Superior temporal gyrus (tissue), 1 donor: ENCODE measurements around the gene RPLP2.

Experiments used
- DNase-seq: peaks from one replicate; pipeline ENCODE4 v3.0.0-alpha.2; 2016; ENCODE audit errors: extremely low spot score

Gene RPLP2

GRCh38 chr11:836274-836673, 26.5 kb downstream of the RPLP2 start:
- DNase-seq: no peak

DNA sequence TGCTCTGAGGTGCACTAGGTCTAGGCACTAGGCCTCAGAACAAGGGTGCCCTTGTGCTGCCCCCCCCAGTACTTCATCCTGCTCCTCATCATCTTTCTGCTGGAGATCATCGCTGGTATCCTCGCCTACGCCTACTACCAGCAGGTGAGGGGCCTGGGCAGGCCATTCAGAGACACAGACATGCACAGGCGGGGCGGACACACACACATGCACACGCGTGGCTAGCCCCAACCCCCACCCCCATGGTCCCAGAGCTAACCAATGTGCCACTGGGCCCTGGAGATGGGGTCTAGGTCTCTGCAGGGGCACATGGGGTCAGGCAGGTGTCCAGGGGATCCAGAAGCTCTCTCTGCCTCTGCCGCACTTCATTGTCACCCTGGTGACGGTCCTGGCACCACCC, 26.9 kb downstream of the RPLP2 start:
- no peak for DNase-seq

GRCh38 chr11:837189-837989, 27.6 kb downstream of the RPLP2 start:
- no peak for DNase-seq

DNA sequence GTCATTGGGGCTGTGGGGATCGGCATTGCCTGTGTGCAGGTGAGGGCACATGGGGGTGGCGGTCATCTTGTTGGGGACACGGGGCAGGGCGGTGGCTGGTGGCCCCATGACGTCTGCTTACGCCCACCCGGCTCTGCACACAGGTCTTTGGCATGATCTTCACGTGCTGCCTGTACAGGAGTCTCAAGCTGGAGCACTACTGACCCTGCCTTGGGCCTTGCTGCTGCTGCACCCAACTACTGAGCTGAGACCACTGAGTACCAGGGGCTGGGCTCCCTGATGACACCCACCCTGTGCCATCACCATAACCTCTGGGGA, 28.2 kb downstream of the RPLP2 start:
- no peak for DNase-seq

DNA sequence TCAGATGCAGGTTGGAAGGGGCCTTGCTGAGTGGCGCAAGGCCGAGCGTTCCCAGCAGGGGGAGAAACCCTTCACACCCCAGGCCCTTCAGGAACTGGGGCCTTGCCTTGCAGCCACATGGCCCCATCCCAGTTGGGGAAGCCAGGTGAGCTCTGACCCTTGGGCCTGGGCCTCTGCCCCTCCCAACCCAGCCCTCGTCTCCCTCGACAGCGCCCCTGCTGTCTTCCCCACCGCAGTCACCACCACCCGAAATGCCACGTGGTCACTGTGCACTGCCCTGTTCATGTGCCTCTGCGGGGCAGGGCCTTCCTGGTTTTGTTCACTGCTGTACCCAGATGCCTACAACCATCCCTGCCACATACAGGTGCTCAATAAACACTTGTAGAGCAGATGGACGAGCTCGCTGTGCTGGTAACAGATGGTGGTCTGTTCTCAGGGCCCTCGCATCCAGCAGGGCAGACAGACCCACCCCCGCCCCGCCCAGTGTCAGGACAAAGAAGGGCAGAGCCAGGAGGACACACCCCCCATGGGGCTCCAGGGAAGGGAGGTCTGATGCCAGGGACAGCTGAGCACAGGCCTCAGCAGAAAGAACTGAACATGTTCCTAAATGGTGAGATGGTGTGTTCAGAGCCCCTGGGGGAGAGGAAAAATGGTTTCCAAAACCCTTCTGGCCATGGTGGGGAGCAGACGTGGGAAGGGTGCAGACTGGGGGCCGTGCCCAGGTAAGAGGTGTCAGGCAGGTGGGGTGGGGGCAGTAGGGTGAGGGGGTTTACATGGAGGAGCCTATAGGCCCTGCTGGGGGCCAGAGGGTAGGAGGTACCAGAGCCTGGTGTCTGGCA, 28.9 kb downstream of the RPLP2 start:
- DNase-seq: no peak

GRCh38 chr11:839280-839623, 29.5 kb downstream of the RPLP2 start:
- DNase-seq: no peak

DNA sequence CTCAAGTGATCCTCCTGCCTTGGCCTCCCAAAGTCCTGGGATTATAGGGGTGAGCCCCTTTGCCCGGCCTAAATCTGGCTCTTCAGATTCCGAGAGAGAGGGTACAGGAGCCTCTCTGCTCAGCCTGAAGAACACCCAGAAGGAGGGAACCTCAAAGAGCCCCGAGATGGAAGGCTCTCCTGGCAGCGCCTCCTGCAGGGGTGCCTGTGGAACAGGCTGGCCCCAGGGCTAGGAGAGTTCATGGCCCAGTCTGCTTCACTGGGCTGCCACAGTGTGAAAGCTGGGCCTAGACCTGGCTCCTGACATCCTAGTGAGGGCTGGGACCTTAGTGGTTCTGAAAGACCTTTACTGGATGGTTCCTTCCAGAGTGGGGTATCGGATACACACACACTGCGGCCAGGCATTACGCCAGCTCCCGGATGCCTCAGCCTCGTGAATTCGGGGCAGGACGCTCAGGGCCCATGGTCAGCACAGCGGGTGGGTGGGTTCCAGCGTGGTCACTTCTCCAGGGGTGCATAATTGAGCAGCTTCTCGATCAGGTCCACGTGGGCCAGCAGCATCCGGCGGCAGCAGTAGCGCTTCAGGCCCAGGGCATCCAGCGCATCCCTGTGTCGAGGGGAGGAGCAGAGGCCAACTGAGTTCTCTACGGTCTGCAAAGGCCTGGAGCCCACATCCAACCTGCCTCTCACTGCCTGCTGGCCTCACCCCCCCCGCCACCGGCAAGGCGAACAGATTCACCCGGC, 30.3 kb downstream of the RPLP2 start:
- DNase-seq: no peak

GRCh38 chr11:841981-842369, 32.2 kb downstream of the RPLP2 start:
- no peak for DNase-seq

- DNase-seq: peak; percentile 83
Measured at GRCh38 chr11:842370-843002, 32.7 kb downstream of the RPLP2 start, which contains the start of the genes POLR2L and TSPAN4. TSS of gene POLR2L (minus strand) at chr11:842529. CDS start at chr11:842508, 21 bp downstream. TSS of gene TSPAN4 (plus strand) at chr11:842852. CDS start at chr11:850305, 7,453 bp downstream.

DNA sequence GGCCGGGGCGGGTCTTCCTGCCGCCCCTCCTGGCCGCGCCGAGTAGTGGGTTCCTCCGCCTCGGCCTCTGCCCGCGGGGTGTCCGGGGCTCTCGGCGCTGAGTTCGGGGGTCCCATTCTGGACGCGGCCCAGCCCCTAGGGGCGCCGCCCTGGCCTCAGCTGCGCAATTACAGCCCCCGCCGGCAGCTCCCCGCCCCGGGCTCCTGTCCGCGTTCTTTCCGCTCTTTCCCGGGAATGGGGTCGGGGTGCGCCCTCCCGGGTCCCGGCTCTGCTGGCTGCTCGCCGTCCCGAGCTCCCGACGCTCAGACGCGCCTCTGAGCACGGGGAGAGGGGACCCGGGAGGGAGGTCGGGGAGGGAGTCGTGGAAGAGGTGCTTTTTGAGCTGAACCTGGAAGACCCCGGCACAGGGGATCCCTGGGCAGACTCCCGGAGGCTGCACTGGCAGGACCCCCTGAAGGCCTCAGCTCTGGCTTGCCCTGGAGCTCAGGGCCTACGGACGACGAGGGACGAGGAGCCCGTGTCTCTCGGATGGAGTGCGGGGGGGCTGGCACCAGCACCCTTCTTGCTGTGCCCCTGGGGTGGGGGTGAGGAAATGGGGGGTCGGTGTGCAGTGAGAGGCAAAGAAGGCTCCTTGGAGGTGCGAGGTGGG, 33.4 kb downstream of the RPLP2 start:
- DNase-seq: no peak

- DNase-seq: no peak
Measured at GRCh38 chr11:843818-844692, 34.3 kb downstream of the RPLP2 start.

GRCh38 chr11:844693-845644, 35.2 kb downstream of the RPLP2 start:
- DNase-seq: no peak

DNA sequence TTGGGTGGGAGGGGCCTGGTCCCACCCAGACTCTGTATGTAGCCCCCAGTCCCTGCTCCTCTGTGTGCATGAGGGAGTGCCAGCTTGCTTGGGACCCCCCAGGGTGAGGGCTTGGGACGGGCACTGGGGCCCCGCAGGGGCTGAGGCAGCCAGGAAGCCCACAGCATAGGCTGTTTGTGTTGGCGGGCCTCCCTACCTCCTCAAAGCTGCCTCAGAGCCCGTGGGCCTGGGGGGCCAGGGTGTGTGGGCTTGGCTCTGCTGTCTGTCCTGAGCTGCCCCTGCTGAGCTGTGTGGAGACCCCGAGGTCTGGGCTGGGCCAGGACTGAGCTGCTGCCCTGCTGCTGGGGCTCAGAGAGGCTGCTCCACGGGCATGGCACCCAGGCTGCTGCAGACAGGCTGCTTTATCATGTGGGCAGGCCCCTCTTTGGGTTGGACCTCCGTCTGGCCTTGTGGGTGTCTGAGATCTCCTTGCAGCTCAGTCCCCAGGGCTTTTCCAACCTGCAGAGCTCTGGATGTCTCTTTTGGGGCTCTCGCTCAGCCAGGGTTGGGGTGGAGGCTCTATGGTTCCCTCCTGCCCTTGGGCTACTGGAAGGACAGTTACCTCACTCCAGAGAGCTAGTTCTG, 36.2 kb downstream of the RPLP2 start:
- DNase-seq: no peak

DNA sequence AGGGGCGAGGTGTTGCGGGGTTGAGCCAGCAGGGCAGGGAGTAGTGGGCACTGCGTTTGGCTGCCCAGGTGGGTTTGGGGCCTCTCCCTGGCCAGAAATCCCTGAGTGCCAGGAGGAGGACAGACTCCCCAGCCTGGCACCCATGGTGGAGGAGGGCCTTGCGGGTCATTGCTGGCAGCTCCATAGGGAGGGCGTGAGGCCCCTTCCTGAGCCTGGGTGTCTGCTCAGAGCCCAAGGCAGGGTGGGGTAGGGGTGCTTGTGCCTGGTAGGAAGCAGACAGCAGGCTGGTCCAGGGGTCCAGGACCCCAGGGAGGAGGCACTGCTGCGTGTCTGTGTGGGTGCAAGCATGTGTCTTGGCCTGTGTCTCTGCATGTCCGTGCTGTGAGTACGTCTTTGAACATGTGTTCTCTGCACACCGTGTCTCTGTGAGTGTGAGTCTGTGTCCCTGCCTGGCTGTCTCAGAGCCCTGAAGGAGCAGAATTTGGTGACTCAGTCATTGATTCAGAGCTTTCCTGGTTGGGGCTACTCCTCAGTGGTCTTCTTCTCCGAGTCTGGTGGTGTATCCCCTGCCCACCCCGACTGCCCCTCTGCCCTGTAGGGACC, 36.8 kb downstream of the RPLP2 start:
- no peak for DNase-seq

- no peak for DNase-seq
Measured at GRCh38 chr11:847876-848275, 38.1 kb downstream of the RPLP2 start.

GRCh38 chr11:848380-848931, 38.7 kb downstream of the RPLP2 start:
- peak; percentile 22 for DNase-seq

GRCh38 chr11:849104-849824, 39.5 kb downstream of the RPLP2 start:
- DNase-seq: no peak
